HG03103 (cell line): Measurements from ENCODE around the gene PCDHGC5.
A peak's percentile ranks its signal among the peaks of the same experiment; 100 is the strongest.

Experiments
- ATAC-seq: cut with Tn5 transposase; IDR thresholded peaks from one replicate; pipeline ENCODE4 v1.9.1; 2021; ENCODE audit warnings: low read depth; ENCODE audit not compliant: unreplicated experiment

Gene PCDHGC5

GRCh38 chr5:141488591-141489561 is at the start of gene PCDHGC5:
Gene PCDHGC5 (plus strand): TSS chr5:141489081. CDS start chr5:141489241, 160 bp downstream.
- no peak for ATAC-seq

- no peak for ATAC-seq
Observed at GRCh38 chr5:141439411-141440141, 49.3 kb upstream of the PCDHGC5 start.

- ATAC-seq: no peak
Observed at GRCh38 chr5:141440341-141440740, 48.5 kb upstream of the PCDHGC5 start.

DNA sequence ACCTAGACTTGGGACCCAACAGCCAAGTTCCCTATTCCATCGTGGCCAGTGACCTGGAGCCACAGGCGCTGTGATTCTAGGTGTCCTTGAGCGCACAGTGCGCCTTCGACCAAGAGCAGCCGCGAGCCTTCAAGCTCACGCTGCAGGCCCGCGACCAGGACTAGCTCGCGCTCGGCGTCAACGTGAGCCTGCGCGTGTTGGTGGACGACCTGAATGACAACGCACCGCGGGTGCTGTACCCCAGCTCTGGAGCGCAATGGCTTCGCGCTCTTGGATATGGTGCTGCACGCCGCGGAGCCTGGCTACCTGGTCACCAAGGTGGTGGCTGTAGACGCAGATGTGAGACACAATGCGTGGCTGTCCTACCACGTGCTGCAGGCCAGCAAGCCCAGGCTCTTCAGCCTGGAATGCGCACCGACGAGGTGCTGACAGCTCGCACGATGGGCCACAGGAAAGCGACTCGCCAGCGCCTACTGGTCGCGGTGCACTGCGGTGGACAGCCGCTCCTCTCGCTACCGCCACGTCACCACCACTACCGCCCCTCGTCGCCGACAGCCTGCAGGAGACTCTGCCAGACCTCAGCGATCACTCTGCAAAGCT is 47.2 kb upstream of the PCDHGC5 start:
- no peak for ATAC-seq

GRCh38 chr5:141465351-141465750 is 23.5 kb upstream of the PCDHGC5 start:
- ATAC-seq: no peak

GRCh38 chr5:141475625-141476131 is 13.2 kb upstream of the PCDHGC5 start, which contains the start of gene PCDHGC3:
Gene PCDHGC3 (plus strand): TSS chr5:141475966. CDS start chr5:141476117, 151 bp downstream.
- peak; percentile 97 for ATAC-seq

DNA sequence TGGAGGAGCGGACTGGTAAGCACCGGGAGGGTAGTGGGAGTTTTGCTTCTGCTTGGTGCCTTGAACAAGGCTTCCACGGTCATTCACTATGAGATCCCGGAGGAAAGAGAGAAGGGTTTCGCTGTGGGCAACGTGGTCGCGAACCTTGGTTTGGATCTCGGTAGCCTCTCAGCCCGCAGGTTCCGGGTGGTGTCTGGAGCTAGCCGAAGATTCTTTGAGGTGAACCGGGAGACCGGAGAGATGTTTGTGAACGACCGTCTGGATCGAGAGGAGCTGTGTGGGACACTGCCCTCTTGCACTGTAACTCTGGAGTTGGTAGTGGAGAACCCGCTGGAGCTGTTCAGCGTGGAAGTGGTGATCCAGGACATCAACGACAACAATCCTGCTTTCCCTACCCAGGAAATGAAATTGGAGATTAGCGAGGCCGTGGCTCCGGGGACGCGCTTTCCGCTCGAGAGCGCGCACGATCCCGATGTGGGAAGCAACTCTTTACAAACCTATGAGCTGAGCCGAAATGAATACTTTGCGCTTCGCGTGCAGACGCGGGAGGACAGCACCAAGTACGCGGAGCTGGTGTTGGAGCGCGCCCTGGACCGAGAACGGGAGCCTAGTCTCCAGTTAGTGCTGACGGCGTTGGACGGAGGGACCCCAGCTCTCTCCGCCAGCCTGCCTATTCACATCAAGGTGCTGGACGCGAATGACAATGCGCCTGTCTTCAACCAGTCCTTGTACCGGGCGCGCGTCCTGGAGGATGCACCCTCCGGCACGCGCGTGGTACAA is 12.6 kb upstream of the PCDHGC5 start:
- ATAC-seq: peak; percentile 2

DNA sequence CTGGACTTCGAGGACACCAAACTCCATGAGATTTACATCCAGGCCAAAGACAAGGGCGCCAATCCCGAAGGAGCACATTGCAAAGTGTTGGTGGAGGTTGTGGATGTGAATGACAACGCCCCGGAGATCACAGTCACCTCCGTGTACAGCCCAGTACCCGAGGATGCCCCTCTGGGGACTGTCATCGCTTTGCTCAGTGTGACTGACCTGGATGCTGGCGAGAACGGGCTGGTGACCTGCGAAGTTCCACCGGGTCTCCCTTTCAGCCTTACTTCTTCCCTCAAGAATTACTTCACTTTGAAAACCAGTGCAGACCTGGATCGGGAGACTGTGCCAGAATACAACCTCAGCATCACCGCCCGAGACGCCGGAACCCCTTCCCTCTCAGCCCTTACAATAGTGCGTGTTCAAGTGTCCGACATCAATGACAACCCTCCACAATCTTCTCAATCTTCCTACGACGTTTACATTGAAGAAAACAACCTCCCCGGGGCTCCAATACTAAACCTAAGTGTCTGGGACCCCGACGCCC is 11.8 kb upstream of the PCDHGC5 start:
- no peak for ATAC-seq

- ATAC-seq: no peak
Observed at GRCh38 chr5:141477815-141478214, 11.1 kb upstream of the PCDHGC5 start.

DNA sequence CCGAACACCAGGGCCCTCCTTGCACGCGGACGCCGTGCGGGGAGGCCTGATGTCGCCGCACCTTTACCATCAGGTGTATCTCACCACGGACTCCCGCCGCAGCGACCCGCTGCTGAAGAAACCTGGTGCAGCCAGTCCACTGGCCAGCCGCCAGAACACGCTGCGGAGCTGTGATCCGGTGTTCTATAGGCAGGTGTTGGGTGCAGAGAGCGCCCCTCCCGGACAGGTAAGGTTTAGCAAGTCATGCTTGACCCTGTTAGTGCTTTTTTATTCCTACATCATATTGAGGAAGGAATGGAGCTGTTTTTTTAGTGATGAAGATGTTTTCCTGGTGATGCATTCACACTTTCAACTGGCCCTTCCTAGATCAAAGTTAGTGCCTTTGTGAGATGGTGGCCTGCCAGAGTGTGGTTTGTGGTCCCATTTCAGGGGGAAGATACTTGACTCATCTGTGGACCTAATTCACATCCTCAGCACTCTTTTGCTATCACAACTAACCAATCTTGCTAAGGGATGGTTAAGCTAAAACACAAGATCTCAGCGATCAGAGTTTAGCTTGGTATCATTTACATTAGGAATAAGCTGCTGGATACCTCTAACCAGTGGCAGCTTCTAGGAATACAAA is 10.4 kb upstream of the PCDHGC5 start:
- no peak for ATAC-seq

DNA sequence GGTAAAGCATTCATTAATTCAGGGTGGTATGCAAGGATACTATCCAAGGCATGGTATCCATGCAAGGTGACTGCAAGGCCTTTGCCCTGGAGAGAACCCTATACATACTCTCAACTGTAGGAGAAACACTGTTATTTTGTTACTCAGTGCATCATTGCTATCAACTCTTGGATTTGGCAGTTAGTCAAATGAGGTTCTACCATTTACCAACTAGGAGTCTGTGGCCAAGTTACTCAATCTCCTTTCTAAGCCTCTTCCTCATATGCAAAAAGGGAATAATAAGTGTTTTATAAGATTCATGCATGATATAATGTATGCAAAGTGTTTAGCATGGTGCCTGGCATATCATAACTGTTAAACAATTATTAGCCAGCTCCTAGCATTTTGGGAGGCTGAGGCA is 9.1 kb upstream of the PCDHGC5 start:
- ATAC-seq: no peak

- ATAC-seq: no peak
Observed at GRCh38 chr5:141483902-141484301, 5.0 kb upstream of the PCDHGC5 start.

DNA sequence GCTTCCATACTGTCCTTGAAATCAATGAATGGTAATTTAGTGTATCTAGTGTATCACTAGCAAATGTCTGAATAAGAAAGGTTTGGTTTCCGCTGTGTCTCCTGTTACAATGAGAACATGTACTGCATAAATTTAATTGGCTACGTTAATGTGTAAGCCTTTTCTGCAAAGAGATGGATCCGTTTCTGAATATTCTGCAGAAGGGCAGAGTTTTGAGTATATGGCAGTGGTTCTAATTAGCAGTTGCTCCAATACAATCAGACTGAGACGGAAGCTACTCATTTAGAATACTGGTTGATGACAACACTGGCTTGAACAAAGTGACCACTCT is 4.6 kb upstream of the PCDHGC5 start:
- ATAC-seq: no peak

DNA sequence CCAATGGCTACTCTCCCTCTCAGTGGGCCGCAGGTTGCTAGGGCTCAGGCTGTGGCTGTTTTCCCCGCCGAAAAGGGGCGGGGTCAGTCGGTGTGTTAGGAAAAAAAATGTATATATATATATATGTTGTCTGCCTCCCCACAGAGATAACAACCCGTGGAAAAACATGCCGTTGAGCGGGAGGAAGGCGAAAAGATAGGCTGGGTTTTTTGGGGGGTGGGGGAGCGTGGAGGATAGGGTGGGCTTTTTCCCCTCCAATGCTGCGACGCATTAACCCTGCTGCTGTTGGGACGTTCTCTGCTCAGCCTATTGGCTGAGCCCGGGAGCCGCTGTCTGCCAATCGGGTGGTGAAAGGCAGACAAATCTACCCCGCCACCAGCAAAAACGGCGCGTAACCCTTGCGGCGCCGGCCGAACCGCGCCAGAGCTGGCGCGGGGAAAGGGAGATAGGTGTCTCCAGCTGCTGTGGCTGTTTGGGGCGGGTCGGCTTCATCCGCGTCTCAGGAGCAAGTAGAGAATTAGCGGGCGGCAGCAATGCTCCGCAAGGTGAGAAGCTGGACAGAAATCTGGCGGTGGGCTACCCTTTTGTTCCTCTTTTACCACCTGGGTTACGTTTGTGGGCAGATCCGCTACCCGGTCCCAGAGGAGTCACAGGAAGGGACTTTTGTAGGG is 4.1 kb upstream of the PCDHGC5 start, which contains the start of gene PCDHGC4:
TSS of gene PCDHGC4 (plus strand) at position 390 of the 671 bp plus-strand sequence. CDS start at position 534, 144 bp downstream.
- no peak for ATAC-seq

DNA sequence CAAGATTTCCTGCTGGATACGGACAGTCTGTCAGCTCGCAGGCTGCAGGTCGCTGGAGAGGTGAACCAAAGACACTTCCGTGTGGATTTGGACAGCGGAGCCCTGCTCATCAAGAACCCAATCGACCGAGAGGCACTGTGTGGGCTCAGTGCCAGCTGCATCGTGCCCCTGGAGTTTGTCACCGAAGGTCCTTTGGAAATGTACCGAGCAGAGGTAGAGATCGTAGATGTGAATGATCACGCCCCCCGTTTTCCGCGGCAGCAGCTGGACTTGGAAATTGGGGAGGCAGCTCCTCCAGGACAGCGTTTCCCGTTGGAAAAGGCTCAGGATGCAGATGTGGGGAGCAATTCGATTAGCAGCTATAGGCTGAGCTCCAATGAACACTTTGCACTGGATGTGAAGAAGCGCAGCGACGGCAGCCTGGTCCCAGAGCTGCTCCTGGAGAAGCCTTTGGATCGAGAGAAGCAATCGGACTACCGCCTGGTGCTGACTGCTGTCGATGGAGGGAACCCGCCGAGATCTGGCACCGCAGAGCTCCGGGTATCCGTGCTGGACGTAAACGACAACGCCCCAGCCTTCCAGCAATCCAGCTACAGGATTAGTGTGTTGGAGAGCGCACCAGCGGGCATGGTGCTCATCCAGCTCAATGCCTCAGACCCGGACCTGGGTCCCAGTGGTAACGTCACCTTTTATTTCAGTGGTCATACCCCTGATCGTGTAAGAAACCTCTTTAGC is 3.4 kb upstream of the PCDHGC5 start:
- no peak for ATAC-seq

- no peak for ATAC-seq
Observed at GRCh38 chr5:141486091-141486490, 2.8 kb upstream of the PCDHGC5 start.

DNA sequence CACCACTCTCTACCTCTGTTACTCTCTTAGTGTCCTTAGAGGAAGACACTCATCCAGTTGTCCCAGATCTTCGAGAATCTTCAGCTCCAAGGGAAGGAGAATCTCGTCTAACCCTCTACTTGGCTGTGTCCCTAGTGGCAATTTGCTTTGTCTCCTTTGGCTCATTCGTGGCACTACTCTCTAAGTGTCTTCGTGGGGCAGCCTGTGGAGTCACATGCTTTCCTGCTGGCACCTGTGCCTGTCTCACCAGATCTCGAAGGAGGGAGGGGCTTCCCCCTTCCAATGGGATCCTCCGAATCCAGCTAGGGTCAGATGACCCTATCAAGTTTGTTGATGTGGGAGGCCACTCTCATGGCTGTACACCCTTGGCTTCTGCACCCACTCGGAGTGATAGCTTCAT is 1.8 kb upstream of the PCDHGC5 start:
- no peak for ATAC-seq

GRCh38 chr5:141489841-141490240 is 960 bp downstream of the PCDHGC5 start:
- ATAC-seq: no peak
